Panc1 (cell line): Measurements from ENCODE around the gene CACNA1A. TPM values are rescaled to one million over a fixed set of nuclear protein-coding genes. Genes with fewer than 3 reads are reported as not detected.

Experiments
- ATAC-seq: fragments of 200-7000 bp; cut with Tn5 transposase; 2 replicates; pipeline ENCODE4 v1.9.1; 2020; ENCODE audit warnings: mild to moderate bottlenecking, moderate library complexity
- BruUV-seq: library from RNA; stranded (reverse); fragments of 400-500 nt; replicated peaks from 2 replicates; lab custom pipeline; 2021; lab: Mats Ljungman, UMichigan
- CTCF ChIA-PET: fragments of 300-600 bp; sonication (Branson Sonifier 250); formaldehyde crosslinking; loops from one replicate; lab custom pipeline; 2022; ENCODE audit warnings: antibody characterized with exemption; lab: Charles Lee
- POLR2A ChIA-PET: fragments of 300-600 bp; sonication (Branson Sonifier 250); formaldehyde crosslinking; loops from one replicate; lab custom pipeline; 2022; ENCODE audit warnings: antibody characterized with exemption; lab: Charles Lee
- DNase-seq: peaks from one replicate; pipeline ENCODE4 v3.0.0-alpha.2; 2010; ENCODE audit warnings: low read depth, low spot score
- H3K27ac ChIP-seq: 2 replicates; pipeline ENCODE4 v1.5.1; 2011; ENCODE audit warnings: mild to moderate bottlenecking, low read length, inconsistent platforms
- H3K27me3 ChIP-seq: fragments of 200-500 bp; sonication (Bioruptor generic); 2 replicates; pipeline ENCODE4 v1.6.0; 2014; ENCODE audit warnings: low read length, inconsistent platforms; ENCODE audit not compliant: control insufficient read depth, insufficient read depth
- H3K36me3 ChIP-seq: fragments of 200-500 bp; sonication (Bioruptor generic); 2 replicates; pipeline ENCODE4 v1.5.1; 2014; ENCODE audit warnings: inconsistent platforms, mild to moderate bottlenecking, low read length, moderate library complexity; ENCODE audit not compliant: control insufficient read depth, insufficient read depth
- H3K4me1 ChIP-seq: 2 replicates; pipeline ENCODE4 v1.5.1; 2011; ENCODE audit warnings: inconsistent platforms, mild to moderate bottlenecking, low read length, moderate library complexity; ENCODE audit not compliant: control insufficient read depth, insufficient read depth
- H3K4me3 ChIP-seq, 2 experiments: 2 replicates each; pipeline ENCODE4 v1.5.1; 2011 to 2012; ENCODE audit warnings: low read depth in 2 of 2, low read length in 2 of 2, mild to moderate bottlenecking in 2 of 2, inconsistent platforms in 1 of 2, moderate library complexity in 1 of 2
- H3K9me3 ChIP-seq: fragments of 200-500 bp; sonication (Bioruptor generic); 2 replicates; pipeline ENCODE4 v1.5.1; 2014; ENCODE audit warnings: low read depth, mild to moderate bottlenecking, inconsistent platforms, low read length, moderate library complexity; ENCODE audit not compliant: control insufficient read depth, insufficient read depth
- POLR2AphosphoS5 ChIP-seq: IDR thresholded peaks from 2 replicates; pipeline ENCODE4 v1.6.1; 2012; ENCODE audit warnings: mild to moderate bottlenecking, low read depth, low read length, moderate library complexity
- SIN3A ChIP-seq: IDR thresholded peaks from 2 replicates; pipeline ENCODE4 v1.6.1; 2012; ENCODE audit warnings: low read depth, mild to moderate bottlenecking, low read length, moderate library complexity, borderline replicate concordance; ENCODE audit not compliant: insufficient read depth
- TCF7L2 ChIP-seq: IDR thresholded peaks from 2 replicates; pipeline ENCODE4 v1.6.1; 2011; ENCODE audit warnings: mild to moderate bottlenecking, low read depth, low read length, inconsistent platforms
- in situ Hi-C: cut with HindIII; loops from 2 replicates; pipeline ENCODE4 v1.10.0; 2016; ENCODE audit warnings: low sequenced_read_pairs, low pct_unique_long_range_greater_than_20kb
- intact Hi-C: fragments of 100-400 bp; cut with micrococcal nuclease; formaldehyde crosslinking; loops from one replicate; pipeline ENCODE4 v1.10.0; 2022; ENCODE audit not compliant: unreplicated experiment
- total RNA-seq: library from RNA; stranded (reverse); gene quantifications from one replicate; pipeline ENCODE4 v1.2.1, GENCODE V29; 2021; ENCODE audit not compliant: unreplicated experiment
- TF ChIP-seq, protein P1 (sequence below): fragments of 450-650 bp; IDR thresholded peaks from 2 replicates; pipeline ENCODE4 v1.5.1; 2017; ENCODE audit warnings: mild to moderate bottlenecking
- TF ChIP-seq, protein P2 (sequence below), 2 experiments: IDR thresholded peaks; 2 replicates each; pipeline ENCODE4 v1.6.1; 2011 to 2012; ENCODE audit warnings: low read depth in 2 of 2, control low read depth in 1 of 2, low read length in 1 of 2, mild to moderate bottlenecking in 1 of 2, moderate library complexity in 1 of 2; ENCODE audit not compliant: insufficient read depth in 1 of 2

CACNA1A gene
- total RNA-seq, 1 experiment from 2014 or later: 0.51 TPM

DNA sequence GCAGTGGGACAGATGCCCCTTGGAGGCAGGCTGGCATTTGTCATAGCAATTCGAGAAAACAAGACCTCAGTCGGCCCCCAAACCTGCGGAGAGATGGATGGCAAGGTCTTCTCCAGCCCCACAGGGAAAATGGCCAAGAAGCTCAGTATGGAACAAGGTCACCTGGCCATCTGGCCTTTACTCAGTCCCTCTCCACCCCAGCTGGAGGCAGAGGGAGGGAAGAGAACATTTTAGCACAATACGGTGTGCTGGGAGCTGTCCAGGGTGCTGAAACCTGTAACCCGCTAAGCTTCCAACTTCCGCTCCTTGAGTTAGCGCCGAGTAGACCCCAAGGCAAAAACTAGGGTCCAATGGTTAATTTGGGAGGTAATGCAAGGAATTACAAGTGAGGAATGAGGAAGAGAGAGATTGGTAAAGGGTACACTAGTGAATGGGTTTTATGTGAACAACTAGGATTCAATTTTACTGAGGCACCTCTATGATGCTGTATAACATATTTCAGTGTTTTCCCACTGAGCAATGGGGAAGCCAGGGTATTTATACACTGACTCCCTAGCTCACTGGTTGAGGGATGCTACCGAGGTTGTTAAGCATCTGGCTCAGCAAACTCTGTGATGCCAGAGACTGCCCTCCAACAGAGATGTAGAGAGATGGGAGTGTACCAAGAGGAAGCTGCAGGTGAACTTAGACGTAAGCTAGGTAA is 64.3 kb downstream of the CACNA1A start:
- H3K36me3 ChIP-seq: no peaks in the 10 kb centered on the region
- ATAC-seq: no peak
- no peak for TF ChIP-seq POLR2AphosphoS5
- TF ChIP-seq, protein P1, sequence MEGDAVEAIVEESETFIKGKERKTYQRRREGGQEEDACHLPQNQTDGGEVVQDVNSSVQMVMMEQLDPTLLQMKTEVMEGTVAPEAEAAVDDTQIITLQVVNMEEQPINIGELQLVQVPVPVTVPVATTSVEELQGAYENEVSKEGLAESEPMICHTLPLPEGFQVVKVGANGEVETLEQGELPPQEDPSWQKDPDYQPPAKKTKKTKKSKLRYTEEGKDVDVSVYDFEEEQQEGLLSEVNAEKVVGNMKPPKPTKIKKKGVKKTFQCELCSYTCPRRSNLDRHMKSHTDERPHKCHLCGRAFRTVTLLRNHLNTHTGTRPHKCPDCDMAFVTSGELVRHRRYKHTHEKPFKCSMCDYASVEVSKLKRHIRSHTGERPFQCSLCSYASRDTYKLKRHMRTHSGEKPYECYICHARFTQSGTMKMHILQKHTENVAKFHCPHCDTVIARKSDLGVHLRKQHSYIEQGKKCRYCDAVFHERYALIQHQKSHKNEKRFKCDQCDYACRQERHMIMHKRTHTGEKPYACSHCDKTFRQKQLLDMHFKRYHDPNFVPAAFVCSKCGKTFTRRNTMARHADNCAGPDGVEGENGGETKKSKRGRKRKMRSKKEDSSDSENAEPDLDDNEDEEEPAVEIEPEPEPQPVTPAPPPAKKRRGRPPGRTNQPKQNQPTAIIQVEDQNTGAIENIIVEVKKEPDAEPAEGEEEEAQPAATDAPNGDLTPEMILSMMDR: no peak
- TF ChIP-seq SIN3A: no peak
- no peak for TF ChIP-seq TCF7L2
- TF ChIP-seq, protein P2, sequence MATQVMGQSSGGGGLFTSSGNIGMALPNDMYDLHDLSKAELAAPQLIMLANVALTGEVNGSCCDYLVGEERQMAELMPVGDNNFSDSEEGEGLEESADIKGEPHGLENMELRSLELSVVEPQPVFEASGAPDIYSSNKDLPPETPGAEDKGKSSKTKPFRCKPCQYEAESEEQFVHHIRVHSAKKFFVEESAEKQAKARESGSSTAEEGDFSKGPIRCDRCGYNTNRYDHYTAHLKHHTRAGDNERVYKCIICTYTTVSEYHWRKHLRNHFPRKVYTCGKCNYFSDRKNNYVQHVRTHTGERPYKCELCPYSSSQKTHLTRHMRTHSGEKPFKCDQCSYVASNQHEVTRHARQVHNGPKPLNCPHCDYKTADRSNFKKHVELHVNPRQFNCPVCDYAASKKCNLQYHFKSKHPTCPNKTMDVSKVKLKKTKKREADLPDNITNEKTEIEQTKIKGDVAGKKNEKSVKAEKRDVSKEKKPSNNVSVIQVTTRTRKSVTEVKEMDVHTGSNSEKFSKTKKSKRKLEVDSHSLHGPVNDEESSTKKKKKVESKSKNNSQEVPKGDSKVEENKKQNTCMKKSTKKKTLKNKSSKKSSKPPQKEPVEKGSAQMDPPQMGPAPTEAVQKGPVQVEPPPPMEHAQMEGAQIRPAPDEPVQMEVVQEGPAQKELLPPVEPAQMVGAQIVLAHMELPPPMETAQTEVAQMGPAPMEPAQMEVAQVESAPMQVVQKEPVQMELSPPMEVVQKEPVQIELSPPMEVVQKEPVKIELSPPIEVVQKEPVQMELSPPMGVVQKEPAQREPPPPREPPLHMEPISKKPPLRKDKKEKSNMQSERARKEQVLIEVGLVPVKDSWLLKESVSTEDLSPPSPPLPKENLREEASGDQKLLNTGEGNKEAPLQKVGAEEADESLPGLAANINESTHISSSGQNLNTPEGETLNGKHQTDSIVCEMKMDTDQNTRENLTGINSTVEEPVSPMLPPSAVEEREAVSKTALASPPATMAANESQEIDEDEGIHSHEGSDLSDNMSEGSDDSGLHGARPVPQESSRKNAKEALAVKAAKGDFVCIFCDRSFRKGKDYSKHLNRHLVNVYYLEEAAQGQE (IDR thresholded peaks at IDR 0.05; ENCODE audit: insufficient read depth in 1 of 2, low read depth in 2 of 2, low read length in 1 of 2): peak; percentile 98 to 99
- no peak overlapping the region for H3K4me3 ChIP-seq
- DNase-seq: no peak
- no peak overlapping the region for H3K27ac ChIP-seq
- BruUV-seq: no TSS peak
- no peaks in the 10 kb centered on the region; the same call in 1 of the 2 replicates for H3K27me3 ChIP-seq
- in situ Hi-C loops: no loop called here
- CTCF ChIA-PET: no interaction called here
- intact Hi-C loops: no loop called here
- H3K4me1 ChIP-seq: no peaks in the 10 kb centered on the region
- H3K9me3 ChIP-seq: no peaks in the 10 kb centered on the region
- POLR2A ChIA-PET: no interaction called here

DNA sequence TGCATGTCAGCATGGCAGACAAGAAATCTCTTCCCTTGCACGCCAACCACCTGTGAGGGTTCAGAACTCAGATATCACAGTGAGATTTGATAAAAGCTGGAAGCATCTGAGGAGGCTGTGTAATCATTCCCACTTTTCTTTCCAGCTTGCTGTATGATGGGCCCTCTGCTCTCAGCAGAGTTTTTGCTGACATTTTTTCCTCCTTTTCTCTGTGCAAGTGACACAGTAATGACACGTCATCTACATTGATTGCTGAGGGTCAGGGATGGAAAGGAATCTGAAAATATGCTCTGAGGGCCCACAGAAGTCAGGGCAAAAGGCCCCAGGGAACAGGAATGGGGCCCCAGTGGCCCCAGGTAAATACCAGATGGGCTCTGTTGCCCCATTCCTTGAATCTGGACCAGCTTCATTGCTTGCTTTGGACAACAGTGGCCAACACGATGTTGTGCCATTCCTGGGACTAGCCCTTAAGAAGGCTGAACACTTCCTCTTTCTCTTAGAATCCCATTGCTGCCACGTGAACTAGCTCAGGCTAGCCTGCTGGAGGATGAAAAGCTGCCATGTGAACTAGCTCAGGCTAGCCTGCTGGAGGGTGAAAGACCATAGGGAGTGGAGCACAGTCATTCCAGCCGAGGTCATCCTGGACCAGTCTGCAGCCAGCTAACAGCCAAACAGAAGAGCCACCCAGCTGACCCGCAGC is 68.2 kb downstream of the CACNA1A start:
- Histone ChIP-seq H3K27ac (no peak overlapping the region), H3K27me3 (no peaks in the 10 kb centered on the region), H3K4me1 (no peaks in the 10 kb centered on the region), H3K9me3 (no peaks in the 10 kb centered on the region), H3K36me3 (no peaks in the 10 kb centered on the region), H3K4me3 (no peak overlapping the region)
- CTCF ChIA-PET: no interaction called here
- TF ChIP-seq SIN3A: no peak
- TF ChIP-seq POLR2AphosphoS5: no peak
- TF ChIP-seq, protein P2 (IDR thresholded peaks at IDR 0.05; ENCODE audit: insufficient read depth in 1 of 2, low read depth in 2 of 2, low read length in 1 of 2): no peak
- no peak for TF ChIP-seq TCF7L2
- TF ChIP-seq, protein P1: no peak
- DNase-seq (no peak), ATAC-seq (no peak)
- no TSS peak for BruUV-seq
- intact Hi-C loops (no loop called here), in situ Hi-C loops (no loop called here)
- POLR2A ChIA-PET: interaction anchor here (0.6 to 0.7 kb wide), 2 partner anchors 53 to 627 kb away, joined by 4 to 6 read pairs; no protein-coding TSS in a partner anchor
